C4-2B (cell line): ENCODE results near the gene R3HDM2.

Experiments
- H3K27ac ChIP-seq: fragments of 450-650 bp; 2 replicates; pipeline ENCODE4 v1.5.1; 2017
- ZFX ChIP-seq: fragments of 450-650 bp; IDR thresholded peaks from 2 replicates; pipeline ENCODE4 v1.6.1; 2017
- TF ChIP-seq, protein P1 (sequence below): fragments of 450-650 bp; conservative IDR thresholded peaks from 2 replicates; pipeline ENCODE4 v1.5.1; 2017; ENCODE audit warnings: mild to moderate bottlenecking

R3HDM2 gene

DNA sequence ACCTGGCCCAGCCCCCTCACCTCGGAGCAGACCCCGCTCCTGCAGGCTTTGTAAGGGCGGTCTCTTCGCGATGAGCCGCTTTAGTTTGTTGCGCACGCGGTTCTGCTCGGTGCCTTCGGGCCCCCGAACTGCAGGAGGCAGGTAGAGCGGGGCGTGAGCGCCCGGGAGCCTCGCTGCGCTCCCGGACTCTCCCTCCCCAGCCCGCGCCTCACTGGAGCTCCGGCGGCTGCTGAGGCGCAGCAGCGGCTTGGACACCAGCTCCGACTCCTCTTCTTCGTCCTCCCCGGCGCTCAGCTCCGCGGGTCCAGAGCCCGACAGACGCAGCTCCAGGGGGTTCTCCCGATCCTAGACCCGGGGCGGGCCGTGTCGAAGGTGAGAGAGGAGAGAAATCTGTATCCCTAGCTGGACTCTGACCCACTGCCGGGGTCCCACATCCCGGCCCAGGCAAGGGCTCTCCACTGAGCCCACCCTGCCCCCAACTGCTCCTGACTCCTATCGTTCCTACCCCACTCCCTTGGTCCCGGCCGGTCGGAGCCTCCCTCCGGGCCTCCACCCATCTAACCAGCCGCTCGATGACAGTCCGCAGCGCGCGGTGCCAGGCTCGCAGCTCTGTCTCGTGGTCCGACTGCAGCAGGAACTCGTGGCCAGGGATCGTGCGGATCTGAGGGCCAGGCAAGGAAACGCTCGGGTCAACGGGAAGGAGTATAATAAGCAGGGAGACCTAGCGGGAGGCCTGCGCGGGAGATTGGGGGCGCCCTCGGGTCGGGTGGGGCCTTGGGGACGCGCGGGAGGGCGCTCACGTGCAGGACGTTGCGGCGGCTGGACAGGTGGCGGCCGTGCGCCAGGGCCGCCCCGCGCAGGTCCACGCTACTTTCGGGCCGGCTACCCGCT lies 44.7 kb upstream of the R3HDM2 start:
- no peak overlapping the region for H3K27ac ChIP-seq
- TF ChIP-seq ZFX: no peak
- TF ChIP-seq, protein P1, sequence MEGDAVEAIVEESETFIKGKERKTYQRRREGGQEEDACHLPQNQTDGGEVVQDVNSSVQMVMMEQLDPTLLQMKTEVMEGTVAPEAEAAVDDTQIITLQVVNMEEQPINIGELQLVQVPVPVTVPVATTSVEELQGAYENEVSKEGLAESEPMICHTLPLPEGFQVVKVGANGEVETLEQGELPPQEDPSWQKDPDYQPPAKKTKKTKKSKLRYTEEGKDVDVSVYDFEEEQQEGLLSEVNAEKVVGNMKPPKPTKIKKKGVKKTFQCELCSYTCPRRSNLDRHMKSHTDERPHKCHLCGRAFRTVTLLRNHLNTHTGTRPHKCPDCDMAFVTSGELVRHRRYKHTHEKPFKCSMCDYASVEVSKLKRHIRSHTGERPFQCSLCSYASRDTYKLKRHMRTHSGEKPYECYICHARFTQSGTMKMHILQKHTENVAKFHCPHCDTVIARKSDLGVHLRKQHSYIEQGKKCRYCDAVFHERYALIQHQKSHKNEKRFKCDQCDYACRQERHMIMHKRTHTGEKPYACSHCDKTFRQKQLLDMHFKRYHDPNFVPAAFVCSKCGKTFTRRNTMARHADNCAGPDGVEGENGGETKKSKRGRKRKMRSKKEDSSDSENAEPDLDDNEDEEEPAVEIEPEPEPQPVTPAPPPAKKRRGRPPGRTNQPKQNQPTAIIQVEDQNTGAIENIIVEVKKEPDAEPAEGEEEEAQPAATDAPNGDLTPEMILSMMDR: no peak

DNA sequence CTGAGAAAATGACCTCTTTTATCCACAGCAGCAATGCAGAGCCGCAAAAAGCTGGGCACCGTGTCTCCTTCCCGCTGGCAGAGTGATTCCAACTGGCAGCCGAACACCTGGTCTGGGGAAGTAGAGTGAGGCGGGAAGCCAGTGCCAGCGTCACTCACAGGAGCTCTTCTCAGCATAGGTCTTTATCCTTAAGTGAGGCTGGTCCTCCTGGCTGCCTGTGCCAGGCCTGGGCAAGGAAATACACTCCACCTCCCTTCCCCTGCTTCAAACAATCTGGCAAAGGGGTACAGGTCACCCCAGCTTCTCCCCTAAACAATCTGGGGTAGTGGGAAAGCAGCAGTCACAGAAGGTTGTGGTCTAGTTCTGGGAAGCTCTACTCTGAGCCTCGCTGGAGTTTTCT lies 44.0 kb upstream of the R3HDM2 start:
- H3K27ac ChIP-seq: no peak overlapping the region
- no peak for TF ChIP-seq ZFX
- TF ChIP-seq, protein P1: no peak

DNA sequence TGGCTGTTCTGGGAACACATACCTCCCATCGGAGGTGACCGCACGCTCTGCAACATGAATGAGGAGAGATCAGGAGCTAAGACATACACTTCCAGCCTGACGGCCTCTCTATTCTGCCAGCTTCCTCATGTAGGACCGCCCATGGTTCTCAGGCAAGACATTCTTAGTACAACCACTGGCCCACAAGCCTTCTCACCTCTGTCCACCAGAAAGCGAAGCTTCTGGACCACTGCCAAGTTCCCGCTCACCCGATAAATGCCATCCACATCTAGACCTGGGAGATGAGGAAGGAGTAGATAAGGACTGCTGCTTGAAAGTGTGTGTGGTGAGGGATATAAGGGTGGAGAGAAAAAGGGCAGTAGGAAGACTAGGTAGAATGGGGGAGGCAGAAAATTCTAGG lies 43.6 kb upstream of the R3HDM2 start:
- no peak for TF ChIP-seq ZFX
- TF ChIP-seq, protein P1: no peak
- no peak overlapping the region for H3K27ac ChIP-seq

DNA sequence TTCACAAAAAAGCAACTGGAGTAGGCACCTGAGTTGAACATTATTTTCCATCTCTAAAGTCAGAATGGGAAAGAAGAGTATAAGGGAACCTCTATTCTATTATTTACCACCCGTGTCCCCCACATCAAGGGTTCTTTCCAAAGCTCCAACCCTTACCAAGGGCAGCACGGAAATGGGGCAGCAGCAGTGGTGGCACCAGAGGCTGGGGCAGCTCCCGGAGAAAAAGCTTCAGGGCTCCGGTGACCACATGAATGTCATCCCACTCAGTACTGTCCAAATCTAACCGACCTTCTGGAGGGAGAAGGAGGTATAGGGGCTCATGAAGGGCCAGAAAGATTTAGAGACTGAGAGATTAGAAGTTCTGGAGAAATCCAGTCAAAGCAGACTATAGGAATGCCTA lies 43.0 kb upstream of the R3HDM2 start:
- H3K27ac ChIP-seq: no peak overlapping the region
- TF ChIP-seq ZFX: no peak
- TF ChIP-seq, protein P1: no peak

DNA sequence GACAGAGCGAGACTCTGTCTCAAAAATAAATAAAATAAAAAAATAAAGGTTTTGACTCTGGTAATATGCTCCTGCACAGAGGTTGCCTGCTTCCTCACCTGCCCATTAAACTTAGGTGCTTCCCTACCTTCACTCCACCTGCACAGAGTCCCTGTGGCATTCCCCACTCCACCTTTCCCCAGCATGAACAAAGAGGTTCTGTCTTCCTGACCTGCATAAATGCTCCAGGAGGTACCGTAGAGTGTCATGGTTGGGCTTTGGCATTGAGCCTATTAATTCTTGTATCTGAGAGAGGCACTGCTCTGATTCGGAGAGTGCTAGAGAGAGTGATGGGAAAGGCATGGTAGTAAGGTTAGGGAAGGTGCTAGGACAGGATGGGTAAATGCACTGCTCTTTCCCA lies 42.5 kb upstream of the R3HDM2 start:
- TF ChIP-seq, protein P1: no peak
- no peak for TF ChIP-seq ZFX

DNA sequence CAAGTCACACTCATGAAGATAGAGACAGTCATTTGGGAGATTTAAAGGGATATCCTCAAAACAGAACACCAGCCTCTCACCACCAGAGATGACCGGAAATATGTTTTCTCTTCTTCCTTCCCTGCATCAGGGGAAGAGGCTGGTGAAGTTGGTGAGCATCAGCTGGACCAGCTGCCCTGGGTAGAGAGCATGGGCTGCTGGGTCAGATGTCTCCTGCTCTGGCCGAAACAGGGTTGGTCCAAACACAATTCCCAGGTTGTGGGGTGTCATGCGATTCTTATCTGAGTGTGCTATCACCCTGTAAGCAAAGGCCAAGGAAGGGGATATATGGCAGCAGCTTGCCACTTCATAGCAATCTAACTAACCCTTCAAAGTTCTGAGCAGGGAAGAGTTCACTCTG lies 41.5 kb upstream of the R3HDM2 start:
- TF ChIP-seq, protein P1: no peak
- TF ChIP-seq ZFX: no peak
- no peak overlapping the region for H3K27ac ChIP-seq

More for the DNA sequence above, 42.5 kb upstream of the R3HDM2 start:
- H3K27ac ChIP-seq: no peak overlapping the region

DNA sequence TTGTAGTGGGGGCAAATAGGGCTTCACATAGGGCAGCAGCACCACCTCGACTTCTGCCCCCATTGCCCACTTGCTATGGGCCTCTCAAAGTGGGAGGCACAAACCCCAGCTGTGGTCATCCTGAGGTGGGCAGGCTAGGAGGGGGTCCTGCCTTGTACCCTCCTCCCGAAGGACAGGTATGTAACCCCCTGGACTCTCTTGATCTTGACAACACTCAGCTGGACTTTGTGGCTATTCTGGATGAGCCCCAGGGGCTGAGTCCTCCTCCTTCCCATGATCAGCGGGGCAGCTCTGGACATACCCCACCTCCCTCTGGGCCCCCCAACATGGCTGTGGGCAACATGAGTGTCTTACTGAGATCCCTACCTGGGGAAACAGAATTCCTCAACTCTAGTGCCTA lies 40.8 kb upstream of the R3HDM2 start:
- no peak for TF ChIP-seq ZFX
- TF ChIP-seq, protein P1: no peak
- H3K27ac ChIP-seq: no peak overlapping the region
